NCI-H1694 (cell line): ENCODE results near the gene PHKG1.
"Not testable (repeated sequence)": the region's sequence is repeated elsewhere in the genome, so short reads cannot be mapped to it uniquely, and the experiment has no call there.

Experiments
- DNase-seq: peaks from one replicate; lab custom pipeline; 2025; lab: John Stamatoyannopoulos, UW

The PHKG1 gene

DNA sequence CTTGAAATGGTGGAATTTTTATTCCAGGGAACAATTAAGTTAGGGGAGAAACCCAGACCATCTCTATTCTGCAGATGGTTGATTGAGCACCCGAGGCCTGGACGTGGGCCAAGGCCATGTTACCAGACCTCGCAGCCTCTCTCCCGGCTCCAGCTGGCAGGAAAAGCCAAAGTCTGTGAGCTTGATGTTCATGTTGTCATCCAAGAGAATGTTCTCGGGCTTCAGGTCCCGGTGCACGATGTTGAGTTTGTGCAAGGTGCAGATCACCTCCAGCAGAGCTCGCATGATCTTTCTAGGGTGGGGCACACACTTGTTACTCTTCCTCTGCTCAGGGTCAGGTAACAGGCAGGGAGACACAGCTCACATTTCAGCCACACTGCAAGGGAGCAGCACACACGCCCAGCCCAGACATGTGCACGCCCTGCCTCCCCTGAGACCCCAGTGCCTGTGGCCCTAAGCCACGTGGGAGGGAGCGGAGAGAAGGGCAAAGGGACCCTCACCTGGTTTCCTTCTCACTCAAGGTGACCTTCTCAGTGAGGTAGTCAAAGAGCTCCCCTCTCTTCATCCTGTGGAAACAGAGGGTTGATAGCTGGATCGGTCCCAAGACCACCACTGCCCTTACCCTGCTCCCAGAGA lies 9.5 kb downstream of the PHKG1 start:
- peak; percentile 88 for DNase-seq

DNA sequence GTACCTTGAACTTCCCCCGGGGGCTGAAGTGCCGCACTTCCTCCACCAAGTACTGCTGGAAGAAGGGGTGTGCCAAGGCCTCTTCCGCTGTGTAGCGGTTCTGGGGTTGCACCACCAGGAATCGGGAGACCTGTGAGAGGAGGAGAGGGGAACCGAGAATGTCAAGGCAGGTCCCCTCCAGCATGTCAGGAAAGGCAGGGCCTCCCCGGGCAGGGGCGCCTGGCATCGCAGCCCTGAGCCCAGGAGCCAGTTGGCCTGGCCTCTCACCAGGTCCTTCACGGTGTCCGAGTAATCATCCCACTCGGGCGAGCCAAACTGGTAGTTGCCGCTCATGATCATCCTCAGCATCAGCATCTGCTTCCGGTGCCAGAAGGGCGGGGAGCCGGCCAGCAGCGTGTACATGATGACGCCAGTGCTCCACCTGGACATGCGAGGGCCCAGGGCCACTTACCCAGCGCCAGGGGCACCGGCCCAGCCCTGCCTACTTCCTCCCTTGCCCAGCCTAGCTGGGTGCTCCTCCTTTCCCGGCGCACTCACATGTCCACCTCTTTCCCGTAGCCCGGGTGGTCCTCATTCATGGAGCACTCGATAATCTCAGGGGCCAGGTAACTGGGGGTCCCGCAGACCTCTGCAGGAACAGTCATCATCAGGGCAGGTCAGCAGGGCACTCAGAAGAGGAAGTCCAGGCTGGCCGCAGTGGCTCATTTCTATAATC lies 11.0 kb downstream of the PHKG1 start:
- DNase-seq, result no peak

DNA sequence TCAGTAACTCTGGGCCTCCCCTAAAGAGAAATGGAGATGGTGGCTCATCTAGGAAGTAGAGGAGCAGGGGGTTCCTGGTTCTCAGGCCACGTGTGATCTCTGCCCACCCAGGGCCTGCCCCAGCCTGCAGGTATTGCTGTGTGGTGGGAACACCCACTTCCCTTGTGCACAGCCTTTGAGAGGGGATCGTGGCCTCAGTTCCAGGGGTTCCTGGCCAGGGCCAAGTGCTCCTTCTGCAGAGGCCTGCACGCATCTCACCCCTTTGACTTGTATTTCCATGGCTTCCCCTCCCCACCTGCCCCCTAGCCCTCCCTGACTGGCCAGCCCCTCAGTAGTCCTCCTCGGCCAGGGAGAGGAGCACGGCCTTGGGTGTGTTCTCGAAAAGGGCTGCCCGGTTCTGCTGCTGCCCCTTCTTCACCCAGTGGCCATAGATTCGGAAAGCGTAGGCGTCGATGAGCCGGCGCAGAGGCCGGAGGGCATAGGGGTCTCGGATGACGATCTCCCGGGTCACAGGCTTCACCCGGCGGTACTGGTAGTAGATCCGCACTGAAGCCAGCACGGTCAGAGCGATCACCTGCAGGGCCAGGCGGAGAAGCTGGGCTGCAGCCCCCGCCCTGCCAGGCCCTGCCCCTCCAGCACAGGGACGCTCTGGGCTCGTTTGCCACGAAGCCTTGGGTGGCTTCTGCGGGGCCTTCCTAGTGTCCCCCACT lies 11.9 kb downstream of the PHKG1 start:
- DNase-seq, result not testable (repeated sequence)

DNA sequence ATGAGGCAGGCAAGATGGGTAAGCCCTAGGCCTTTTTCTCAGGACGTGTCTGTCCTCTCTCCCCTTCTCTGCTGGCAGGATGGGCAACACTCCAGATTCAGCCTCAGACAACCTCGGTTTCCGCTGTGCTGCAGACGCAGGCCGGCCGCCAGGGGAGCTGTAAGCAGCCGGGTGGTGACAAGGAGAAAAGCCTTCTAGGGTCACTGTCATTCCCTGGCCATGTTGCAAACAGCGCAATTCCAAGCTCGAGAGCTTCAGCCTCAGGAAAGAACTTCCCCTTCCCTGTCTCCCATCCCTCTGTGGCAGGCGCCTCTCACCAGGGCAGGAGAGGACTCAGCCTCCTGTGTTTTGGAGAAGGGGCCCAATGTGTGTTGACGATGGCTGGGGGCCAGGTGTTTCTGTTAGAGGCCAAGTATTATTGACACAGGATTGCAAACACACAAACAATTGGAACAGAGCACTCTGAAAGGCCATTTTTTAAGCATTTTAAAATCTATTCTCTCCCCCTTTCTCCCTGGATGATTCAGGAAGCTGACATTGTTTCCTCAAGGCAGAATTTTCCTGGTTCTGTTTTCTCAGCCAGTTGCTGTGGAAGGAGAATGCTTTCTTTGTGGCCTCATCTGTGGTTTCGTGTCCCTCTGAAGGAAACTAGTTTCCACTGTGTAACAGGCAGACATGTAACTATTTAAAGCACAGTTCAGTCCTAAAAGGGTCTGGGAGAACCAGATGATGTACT lies 13.1 kb downstream of the PHKG1 start:
- peak; percentile 64 for DNase-seq

- DNase-seq, result no peak
Measured at GRCh38 chr7:56078196-56078595, 14.6 kb downstream of the PHKG1 start.

- no peak for DNase-seq
Measured at GRCh38 chr7:56077681-56078080, 15.1 kb downstream of the PHKG1 start.

GRCh38 chr7:56074371-56074791 lies 18.4 kb downstream of the PHKG1 start:
- peak; percentile 74 for DNase-seq

DNA sequence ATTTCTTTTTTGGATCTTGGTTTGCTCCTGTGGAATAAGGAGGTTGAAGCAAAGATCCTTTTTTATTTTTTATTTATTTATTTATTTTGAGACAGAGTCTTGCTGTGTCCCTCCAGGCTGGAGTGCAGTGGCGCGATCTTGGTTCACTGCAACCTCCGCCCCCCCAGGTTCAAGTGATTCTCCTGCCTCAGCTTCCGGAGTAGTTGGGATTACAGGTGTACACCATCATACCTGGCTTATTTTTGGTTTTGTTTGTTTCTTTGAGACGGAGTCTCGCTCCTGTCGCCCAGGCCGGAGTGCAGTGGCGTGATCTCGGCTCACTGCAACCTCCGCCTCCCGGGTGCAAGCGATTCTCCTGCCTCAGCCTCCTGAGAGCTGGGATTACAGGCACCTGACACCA lies 26.4 kb downstream of the PHKG1 start:
- DNase-seq, result not testable (repeated sequence)

DNA sequence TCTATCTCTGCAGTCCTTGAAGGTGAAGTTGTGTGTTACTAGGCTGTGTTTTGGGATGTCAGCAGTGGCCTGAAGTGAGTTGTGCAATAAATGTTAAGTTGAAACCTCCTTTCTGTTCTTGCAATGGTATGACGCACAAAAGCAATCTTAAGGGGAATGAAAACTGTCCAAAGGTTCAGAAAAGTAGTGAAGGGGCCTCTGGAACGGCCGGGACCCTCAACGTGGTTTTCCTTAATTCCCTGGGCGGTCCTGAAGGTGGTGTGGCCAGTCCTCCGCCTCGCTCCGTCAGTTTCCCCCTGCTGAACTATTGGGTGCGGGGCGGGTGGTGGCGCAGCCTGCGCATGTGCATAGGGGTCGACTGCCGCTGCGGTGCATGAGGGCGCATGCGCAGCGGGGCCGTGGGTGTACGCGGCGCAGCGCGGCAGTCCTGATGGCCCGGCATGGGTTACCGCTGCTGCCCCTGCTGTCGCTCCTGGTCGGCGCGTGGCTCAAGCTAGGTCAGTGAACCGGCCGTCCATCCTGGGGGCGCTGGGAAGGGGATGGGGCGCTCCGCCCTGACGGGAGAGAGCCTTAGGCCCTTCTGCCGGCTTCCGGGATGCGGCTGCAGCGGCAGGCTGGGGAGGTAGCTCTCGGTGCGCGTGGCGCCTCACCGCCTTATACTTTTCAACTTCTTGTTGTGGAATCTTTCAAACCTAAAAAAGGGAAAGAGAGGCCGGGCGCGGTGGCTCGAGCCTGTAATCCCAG lies 28.7 kb downstream of the PHKG1 start, which contains the start of gene SUMF2:
SUMF2 (plus strand) TSS at position 405 of the 744 bp plus-strand sequence; CDS start at position 431, 26 bp downstream.
- peak; percentile 65 for DNase-seq

DNA sequence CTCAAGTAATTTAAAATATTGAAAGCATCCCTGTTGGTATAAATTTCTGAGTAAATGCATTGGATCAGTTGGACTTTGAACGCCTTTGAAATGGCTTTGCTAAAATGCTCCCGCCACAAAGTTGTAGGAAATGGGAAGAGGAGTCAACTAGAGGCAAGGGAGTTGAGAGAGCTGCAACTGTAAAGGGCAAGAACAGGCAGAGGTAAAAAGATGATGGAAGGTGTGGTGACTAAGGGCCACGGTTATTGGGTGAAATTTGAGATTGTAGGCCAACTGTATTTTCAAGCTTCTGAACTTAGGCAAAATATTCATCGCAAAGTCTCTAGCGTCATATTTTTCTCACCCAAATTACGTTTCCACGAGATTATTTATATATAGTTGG lies 29.3 kb downstream of the PHKG1 start:
- DNase-seq, result no peak

- DNase-seq, result no peak
Measured at GRCh38 chr7:56062382-56062781, 30.4 kb downstream of the PHKG1 start.

DNA sequence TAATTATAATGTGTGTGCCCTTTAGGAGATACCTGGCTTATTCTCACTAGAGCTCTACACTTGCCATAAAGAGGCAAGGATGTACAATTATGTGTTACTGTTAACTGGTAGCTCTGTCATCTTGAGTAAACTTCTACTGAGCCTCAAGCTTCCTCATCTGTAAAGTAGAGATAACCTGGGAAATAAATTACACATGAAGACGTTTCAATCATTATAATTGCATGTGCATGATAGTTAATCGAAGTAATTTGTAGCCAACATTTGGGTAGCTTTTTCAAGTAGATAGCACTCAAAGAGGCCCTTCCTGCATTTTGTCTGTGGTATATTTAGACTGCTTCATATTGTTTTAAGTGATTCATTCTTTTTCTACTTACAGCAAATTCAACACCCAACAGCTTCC lies 38.8 kb downstream of the PHKG1 start:
- no peak for DNase-seq

GRCh38 chr7:56053379-56053778 lies 39.4 kb downstream of the PHKG1 start:
- no peak for DNase-seq

DNA sequence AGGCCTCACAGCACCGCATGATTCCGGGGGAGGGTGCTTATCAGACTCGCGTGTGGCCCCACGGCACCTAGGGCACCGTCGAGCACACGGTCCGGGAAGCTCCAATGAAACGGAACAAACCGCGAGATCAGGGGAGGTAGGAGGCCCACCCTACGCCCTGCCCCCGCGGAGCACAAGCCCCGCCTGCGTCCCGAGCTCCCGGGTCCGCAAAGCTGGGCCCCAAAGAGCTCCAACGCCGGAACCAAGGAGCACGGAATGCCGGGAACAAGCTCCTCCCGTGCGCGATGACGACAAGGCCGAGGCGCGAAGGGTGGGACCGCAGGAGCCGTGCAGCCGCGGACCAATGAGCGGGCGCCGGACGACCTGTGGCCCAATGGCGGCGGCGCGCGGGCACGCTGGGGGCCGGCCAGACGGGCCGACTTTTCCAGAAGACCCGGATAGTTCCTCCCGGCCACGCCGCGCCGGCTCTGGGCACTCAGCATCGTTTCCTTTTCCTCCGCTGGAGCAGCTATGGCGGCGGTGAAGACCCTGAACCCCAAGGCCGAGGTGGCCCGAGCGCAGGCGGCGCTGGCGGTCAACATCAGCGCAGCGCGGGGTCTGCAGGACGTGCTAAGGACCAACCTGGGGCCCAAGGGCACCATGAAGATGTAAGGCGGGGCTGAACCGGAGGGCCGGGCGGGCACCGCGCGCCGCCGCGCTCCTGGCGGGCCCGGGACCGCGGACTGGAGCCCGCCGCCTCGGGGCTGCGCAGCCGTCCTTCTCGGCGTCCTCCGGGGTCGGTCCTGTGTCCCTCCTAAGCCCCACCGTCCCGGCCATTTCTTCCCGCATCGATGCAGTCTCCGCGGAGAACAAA lies 41.2 kb downstream of the PHKG1 start, which contains the start of the genes CCT6A and PSPH:
CCT6A (plus strand) TSS at position 427 of the 853 bp plus-strand sequence; CDS start at position 511, 84 bp downstream.
PSPH (minus strand) TSS at position 106 of the 853 bp plus-strand sequence. CDS start 30,232 bp downstream, outside the sequence.
- peak; percentile 96 for DNase-seq

- DNase-seq, result no peak
Measured at GRCh38 chr7:56051053-56051338, 41.8 kb downstream of the PHKG1 start.

DNA sequence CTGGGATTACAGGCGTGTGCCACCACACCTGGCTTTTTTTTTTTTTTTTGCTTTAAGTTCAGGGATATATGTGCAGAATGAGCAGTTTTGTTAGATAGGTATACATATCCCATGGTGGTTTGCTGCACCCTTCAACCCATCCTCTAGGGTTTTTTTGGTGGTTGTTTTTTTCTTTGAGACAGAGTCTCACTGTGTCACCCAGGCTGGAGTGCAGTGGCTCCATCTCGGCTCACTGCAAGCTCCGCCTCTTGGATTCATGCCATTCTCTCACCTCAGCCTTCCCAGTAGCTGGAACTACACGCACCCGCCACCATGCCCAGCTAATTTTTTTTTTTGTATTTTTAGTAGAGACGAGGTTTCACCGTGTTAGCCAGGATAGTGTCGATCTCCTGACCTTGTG lies 44.0 kb downstream of the PHKG1 start:
- DNase-seq, result peak; percentile 15

DNA sequence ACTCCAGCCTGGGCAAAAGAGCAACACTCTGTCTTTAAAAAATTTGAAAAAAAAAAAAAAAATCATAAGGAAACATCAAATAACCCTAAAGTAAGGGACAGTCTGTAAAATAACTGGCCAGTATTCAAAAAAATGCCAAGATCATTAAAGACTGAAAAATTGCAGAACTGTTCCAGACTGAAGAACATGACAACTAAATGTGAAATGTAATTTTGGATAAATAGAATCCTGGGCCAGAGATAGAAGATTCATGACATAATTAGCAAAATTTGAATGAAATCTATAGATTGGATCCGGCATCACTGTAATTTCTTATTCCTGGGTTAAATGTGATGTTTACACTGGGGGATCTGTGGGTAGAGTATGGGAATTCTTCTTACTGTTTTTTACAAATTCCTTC lies 44.5 kb downstream of the PHKG1 start:
- DNase-seq, result no peak

GRCh38 chr7:56047446-56048116 lies 45.2 kb downstream of the PHKG1 start:
- not testable (repeated sequence) for DNase-seq

DNA sequence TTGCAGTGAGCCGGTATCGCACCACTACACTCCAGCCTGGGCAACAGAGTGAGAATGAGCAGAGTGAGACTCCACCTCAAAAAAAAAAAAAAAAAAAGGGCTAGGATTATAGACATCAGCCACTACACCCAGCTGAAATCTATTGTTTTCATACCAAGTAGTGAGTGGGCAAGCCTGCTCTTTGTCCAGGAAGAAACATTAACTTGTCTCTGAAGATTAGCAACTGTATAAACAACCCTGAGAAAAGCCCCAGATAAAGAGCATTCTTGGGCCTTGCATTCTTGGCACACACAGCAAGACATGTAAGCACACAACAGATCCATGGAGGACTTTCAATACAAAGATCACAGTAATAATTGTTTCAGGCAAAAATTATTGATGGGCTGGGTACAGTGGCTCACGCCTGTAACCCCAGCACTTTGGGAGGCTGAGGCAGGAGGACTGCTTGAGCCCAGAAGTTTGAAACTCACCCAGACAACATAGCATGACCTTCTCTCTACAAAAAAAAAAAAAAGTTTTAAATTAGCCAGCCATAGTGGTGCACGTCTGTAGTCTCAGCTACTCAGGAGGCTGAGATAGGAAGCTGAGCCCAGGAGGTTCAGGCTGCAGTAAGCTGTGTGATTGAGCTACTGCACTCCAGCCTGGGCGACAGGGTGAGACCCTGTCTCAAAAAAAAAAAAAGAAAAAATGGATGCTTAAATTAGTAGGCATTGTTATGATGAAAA lies 45.9 kb downstream of the PHKG1 start:
- no peak for DNase-seq
